Measurements from ENCODE around the gene ZBTB43. TPM values are rescaled to one million over a fixed set of nuclear protein-coding genes. Genes with fewer than 3 reads are reported as not detected.

ZBTB43 gene
- total RNA-seq, 4 donors from 2014 or later, result 12.1 to 25.1 (median 13.5) TPM

DNA sequence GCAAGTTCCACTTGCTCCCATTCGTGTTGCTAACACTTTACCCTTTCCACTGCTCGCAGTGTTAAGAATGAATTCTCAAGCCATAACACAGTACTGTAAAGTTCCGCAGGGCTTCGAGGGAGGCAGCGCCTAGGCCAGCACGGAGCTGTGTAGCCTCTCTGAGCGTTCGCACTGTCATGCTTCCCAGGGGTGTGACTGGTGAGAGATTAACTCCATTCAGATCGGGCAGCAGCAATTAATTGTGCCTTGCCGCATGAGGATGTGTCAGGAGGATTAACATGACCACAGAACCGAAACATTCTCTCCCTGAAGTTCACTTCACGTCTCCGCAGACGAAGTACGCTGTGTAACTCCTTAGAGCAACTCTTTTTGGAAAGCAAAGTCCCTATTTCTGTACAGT lies 78.8 kb downstream of the ZBTB43 start:
- Histone ChIP-seq H3K36me3 (peaks cover 10 to 16% of the 10 kb centered on the region in 2 donors), H3K4me1 (peaks cover 14 to 22% of the 10 kb centered on the region in 2 donors), H3K27me3 (no peaks in the 10 kb centered on the region), H3K9me3 (no peaks in the 10 kb centered on the region), H3K27ac (no peak overlapping the region), H3K4me3 (replicated peaks in 1 of 3) (no peak overlapping the region)
- no peak for DNase-seq
- TF ChIP-seq CTCF (IDR thresholded peaks at IDR 0.05), result no peak
- no peak for TF ChIP-seq POLR2A (IDR thresholded peaks at IDR 0.05)
- WGBS, 2 donors, result 83 to 87% methylated on average over 15 of the region's 15 CpGs
- intact Hi-C loops (cut with DNase I), result no loop called here

DNA sequence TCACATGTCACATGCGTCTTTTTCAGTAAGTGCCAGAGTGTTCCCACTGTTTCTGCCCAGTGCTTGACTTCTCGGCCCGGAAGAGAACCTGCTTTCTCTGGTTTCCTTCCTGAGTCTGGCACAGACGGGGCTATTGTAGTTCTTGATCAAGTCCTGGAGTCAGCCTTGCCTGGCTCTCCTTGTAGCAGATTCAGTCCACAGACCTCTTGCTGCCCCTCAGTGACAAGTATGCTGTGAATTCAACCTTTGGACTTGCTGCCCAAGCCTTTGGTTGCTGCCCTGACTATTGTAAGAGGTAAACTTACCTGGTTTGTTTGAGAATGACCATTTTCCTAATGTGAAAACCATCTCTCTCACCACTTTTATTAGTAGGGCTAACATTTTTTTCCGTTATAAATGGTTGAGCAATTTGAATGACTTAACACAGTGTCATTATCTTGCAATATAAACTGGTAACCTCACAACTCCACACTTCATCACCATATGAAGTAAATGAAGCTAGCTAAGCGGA lies 80.3 kb downstream of the ZBTB43 start:
- Histone ChIP-seq H3K4me3 (replicated peaks in 1 of 3) (no peak overlapping the region), H3K27me3 (no peaks in the 10 kb centered on the region), H3K4me1 (peaks cover 14 to 22% of the 10 kb centered on the region in 2 donors), H3K36me3 (peaks cover 4 to 8% of the 10 kb centered on the region in 2 donors), H3K9me3 (no peaks in the 10 kb centered on the region), H3K27ac (peak overlapping the region; percentile 29 to 47 (median 42))
- intact Hi-C loops (cut with DNase I), result no loop called here
- TF ChIP-seq CTCF (IDR thresholded peaks at IDR 0.05), result no peak
- DNase-seq, result peak; percentile 42 to 57
- 49 to 55% methylated on average over 6 of the region's 6 CpGs for WGBS, 2 donors

DNA sequence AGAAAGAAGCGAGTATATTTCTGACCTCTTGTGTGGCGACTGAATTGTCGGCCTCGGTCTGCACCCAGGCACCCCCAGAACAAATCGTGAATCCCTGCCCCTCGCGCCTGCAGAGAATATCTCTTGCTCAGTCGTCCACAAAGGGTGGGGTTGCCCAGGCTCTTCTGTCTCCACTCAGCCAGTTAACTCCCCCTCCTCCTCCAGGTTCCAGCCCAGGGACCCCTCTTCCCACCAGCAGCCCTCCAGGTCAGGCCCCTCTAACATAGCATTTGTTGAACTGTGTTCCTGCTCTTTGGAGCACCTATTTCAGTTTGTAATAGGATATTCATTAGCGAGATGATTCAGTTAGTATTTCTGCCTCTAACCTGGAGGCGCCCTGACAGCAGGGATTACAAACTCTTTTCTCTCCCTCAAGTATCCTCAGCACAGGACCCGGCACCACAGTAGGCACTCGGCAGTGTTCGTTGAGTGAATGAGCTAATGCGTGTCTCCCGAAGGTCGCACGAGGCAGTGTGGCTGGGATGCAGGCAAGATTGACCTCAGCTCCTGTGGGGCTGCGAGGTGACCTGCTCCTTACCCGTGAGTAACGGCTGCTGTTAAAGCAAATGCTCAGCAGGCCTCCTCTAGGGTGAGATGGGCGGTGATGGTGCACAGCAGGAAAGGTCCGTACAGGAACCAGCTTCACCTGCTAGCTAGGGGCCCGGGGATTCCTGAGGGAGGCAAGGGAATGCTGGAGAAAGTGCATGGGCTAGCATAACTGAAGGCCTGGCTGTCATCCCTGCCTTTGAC lies 81.4 kb downstream of the ZBTB43 start:
- TF ChIP-seq POLR2A (IDR thresholded peaks at IDR 0.05) (no peak), CTCF (IDR thresholded peaks at IDR 0.05) (no peak)
- intact Hi-C loops (cut with DNase I), result no loop called here
- Histone ChIP-seq H3K4me1 (peaks cover 14 to 22% of the 10 kb centered on the region in 2 donors), H3K27me3 (no peaks in the 10 kb centered on the region), H3K36me3 (no peaks in the 10 kb centered on the region), H3K9me3 (no peaks in the 10 kb centered on the region), H3K4me3 (replicated peaks in 1 of 3) (no peak overlapping the region), H3K27ac (peak overlapping the region; percentile 21 to 74 (median 21))
- 43 to 54% methylated on average over 23 of the region's 23 CpGs for WGBS, 2 donors
- peak; percentile 31 to 36 for DNase-seq

- Histone ChIP-seq H3K36me3 (no peaks in the 10 kb centered on the region), H3K9me3 (no peaks in the 10 kb centered on the region), H3K4me1 (peaks cover 14 to 22% of the 10 kb centered on the region in 2 donors), H3K27ac (no peak overlapping the region), H3K27me3 (no peaks in the 10 kb centered on the region), H3K4me3 (replicated peaks in 1 of 3) (no peak overlapping the region)
- WGBS, 2 donors, result 88 to 97% methylated on average over 10 of the region's 10 CpGs
- TF ChIP-seq POLR2A (IDR thresholded peaks at IDR 0.05) (no peak), CTCF (IDR thresholded peaks at IDR 0.05) (no peak)
- intact Hi-C loops (cut with DNase I), result no loop called here
- no peak for DNase-seq
Measured at GRCh38 chr9:126886897-126887296, 82.1 kb downstream of the ZBTB43 start.

Other genes with a start within 250 kb of the ZBTB43 start
- gene LMX1B, start 191.1 kb upstream of the ZBTB43 start, total RNA-seq, result 1 to 10 TPM in 3 of 4 donors, under 1 TPM in 1; 0.68 to 5.5 (median 1.7) TPM
- gene ZBTB34, start 55.6 kb downstream of the ZBTB43 start, total RNA-seq, result 10 to 100 TPM in 2 of 4 donors, 1 to 10 TPM in 2; 8.6 to 17.1 (median 12.0) TPM
- 10 to 100 TPM; 27.3 to 42.1 (median 39.1) TPM for gene RALGPS1, start 109.7 kb downstream of the ZBTB43 start, total RNA-seq

Measured in thyroid gland (tissue), 4 donors.